WERI-Rb-1 (cell line): ENCODE measurements around the gene TMEM138.
A peak's percentile ranks its signal among the peaks of the same experiment; 100 is the strongest.

Experiments
- DNase-seq: peaks from one replicate; pipeline ENCODE4 v3.0.0-alpha.2; 2020
- H3K27ac ChIP-seq: fragments of 250-450 bp; sonication (Bioruptor Pico); 2 replicates; pipeline ENCODE4 v1.5.1; 2020; ENCODE audit warnings: mild to moderate bottlenecking, moderate library complexity
- H3K27me3 ChIP-seq: fragments of 250-450 bp; sonication (Bioruptor Pico); 2 replicates; pipeline ENCODE4 v1.5.1; 2021; ENCODE audit warnings: mild to moderate bottlenecking, low read depth, moderate library complexity; ENCODE audit not compliant: insufficient read depth, severe bottlenecking
- H3K36me3 ChIP-seq: fragments of 250-450 bp; sonication (Bioruptor Pico); 2 replicates; pipeline ENCODE4 v1.5.1; 2020; ENCODE audit warnings: mild to moderate bottlenecking, moderate library complexity
- H3K4me3 ChIP-seq: 2 replicates; pipeline ENCODE4 v1.5.1; 2011; ENCODE audit warnings: low read depth, mild to moderate bottlenecking, control low read depth, low read length
- H3K9me3 ChIP-seq: fragments of 250-450 bp; sonication (Bioruptor Pico); 2 replicates; pipeline ENCODE4 v1.5.1; 2021; ENCODE audit warnings: mild to moderate bottlenecking, moderate library complexity; ENCODE audit not compliant: severe bottlenecking
- CTCF ChIP-seq: IDR thresholded peaks from 2 replicates; pipeline ENCODE4 v1.5.1; 2011; ENCODE audit warnings: low read depth, mild to moderate bottlenecking, control low read depth, inconsistent platforms, low read length

Gene TMEM138

DNA sequence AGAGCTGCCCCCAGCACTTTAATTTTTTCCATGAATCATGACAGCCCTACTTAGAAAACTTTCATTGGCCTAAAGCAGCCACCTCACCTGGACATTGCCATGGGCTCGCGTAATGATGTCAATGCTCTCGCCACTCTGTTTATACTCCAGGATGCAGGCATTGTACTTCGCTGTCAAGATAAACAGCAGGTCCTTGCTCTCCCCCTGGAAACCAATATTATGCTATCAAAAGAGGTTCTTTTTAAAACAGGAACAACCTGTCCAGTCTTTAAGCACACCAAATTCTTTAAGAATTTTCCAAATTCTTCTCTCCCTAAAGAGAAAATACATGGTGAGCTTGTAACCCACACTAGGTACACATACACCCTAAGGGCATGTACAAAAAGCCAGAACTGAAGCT, 32.3 kb upstream of the TMEM138 start:
- Histone ChIP-seq H3K27me3 (no peaks in the 10 kb centered on the region), H3K27ac (peak overlapping the region; percentile 61), H3K4me3 (no peak overlapping the region), H3K9me3 (no peaks in the 10 kb centered on the region), H3K36me3 (peaks cover 69% of the 10 kb centered on the region)
- no peak for DNase-seq
- no peak for TF ChIP-seq CTCF

DNA sequence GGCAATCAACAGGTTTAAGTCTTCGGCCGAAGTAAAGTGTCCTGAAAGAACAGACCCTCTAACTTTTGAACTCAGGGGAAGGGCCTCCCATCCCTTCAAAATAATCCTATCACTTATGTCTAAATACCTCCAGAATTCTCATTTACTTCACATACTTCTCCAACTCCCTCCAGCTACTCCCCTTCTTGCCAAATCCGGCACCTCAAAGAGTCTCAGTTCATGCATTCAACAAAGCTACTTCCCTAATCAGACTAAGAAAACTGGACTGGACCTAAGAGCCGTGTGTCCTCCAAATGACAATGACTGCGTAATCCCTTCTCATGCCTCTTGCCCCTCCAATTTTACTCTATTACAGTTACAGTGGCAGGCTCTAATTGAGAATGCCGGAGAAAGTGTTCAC, 30.5 kb upstream of the TMEM138 start:
- Histone ChIP-seq H3K36me3 (peaks cover 51% of the 10 kb centered on the region), H3K9me3 (no peaks in the 10 kb centered on the region), H3K27ac (no peak overlapping the region), H3K27me3 (no peaks in the 10 kb centered on the region), H3K4me3 (peak overlapping the region; percentile 98)
- no peak for DNase-seq
- TF ChIP-seq CTCF = no peak

DNA sequence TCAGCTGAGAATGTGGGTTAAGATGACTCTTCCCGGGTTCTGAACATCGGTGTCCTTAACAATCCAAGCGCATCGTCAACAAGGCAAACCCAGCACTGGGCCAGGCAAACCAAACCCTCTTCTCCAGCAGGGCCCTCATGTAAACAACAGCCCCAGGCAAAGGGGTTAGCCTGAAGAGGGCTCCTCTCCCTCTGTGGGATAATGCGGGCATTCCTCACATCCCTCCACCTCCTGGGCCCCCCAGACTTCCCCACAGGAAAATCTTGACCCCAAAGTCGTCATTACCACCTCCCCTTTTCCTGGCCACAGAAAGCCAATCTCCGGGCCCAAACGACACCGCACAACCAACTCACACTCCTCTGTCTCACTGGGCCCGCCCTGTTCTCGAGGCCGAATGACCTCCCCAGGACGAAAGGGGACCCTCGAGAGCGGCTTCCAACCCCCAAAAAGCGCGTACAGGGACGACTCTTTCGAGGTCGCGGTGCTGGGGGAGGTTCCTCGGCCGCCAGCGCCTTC, 29.8 kb upstream of the TMEM138 start:
- H3K4me3 ChIP-seq = peak overlapping the region; percentile 98
- TF ChIP-seq CTCF = no peak
- peak overlapping the region; percentile 92 for H3K27ac ChIP-seq
- H3K9me3 ChIP-seq = no peaks in the 10 kb centered on the region
- peaks cover 44% of the 10 kb centered on the region for H3K36me3 ChIP-seq
- H3K27me3 ChIP-seq = no peaks in the 10 kb centered on the region
- DNase-seq = no peak

DNA sequence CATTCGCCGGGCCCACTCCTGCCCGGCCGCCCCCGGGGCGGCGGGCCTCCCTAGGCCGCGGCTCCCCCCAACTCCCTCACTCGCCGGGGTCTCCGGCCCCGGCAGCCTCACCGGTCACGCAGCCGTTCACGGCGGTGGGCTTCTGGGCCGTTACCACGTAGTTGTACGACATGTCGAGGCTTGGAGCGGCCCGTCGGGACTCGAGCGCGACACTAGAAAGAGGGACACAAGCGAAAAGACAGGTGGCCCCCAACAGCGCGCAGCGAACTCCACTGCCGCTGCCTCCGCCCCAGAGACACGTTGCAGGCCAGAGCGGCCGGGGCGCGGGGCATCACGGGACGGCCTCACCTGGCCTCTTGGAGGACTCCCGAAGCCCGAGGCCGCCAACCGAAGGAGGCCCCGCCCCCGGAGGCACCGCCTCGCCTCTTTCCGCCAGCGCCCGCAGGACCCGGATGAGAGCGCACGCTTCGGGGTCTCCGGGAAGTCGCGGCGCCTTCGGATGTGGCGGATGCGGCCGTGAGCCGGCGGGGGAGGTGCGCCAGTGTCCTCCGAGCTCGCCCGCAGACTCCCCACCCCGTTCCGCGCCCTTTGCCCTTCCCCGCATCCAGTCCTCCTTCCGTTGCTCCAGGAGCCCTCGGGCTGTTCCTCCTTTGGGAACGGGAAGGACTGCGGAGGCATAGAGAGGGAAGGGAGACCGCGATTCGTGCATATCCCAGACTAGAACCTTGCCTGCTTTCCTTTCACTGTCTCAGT, 29.2 kb upstream of the TMEM138 start, which contains the start of the genes DDB1 and TKFC:
DDB1 (minus strand) TSS at position 309 of the 753 bp plus-strand sequence; CDS start at position 172, 137 bp downstream.
TKFC (plus strand) TSS at position 432 of the 753 bp plus-strand sequence. CDS start 1,501 bp downstream, outside the sequence.
- peaks cover 38% of the 10 kb centered on the region for H3K36me3 ChIP-seq
- H3K9me3 ChIP-seq = no peaks in the 10 kb centered on the region
- H3K27ac ChIP-seq = peak within 1 kb of the TSS; percentile 92
- DNase-seq = peak; percentile 97
- peak within 1 kb of the TSS; percentile 98 for H3K4me3 ChIP-seq
- TF ChIP-seq CTCF = no peak
- H3K27me3 ChIP-seq = no peaks in the 10 kb centered on the region

DNA sequence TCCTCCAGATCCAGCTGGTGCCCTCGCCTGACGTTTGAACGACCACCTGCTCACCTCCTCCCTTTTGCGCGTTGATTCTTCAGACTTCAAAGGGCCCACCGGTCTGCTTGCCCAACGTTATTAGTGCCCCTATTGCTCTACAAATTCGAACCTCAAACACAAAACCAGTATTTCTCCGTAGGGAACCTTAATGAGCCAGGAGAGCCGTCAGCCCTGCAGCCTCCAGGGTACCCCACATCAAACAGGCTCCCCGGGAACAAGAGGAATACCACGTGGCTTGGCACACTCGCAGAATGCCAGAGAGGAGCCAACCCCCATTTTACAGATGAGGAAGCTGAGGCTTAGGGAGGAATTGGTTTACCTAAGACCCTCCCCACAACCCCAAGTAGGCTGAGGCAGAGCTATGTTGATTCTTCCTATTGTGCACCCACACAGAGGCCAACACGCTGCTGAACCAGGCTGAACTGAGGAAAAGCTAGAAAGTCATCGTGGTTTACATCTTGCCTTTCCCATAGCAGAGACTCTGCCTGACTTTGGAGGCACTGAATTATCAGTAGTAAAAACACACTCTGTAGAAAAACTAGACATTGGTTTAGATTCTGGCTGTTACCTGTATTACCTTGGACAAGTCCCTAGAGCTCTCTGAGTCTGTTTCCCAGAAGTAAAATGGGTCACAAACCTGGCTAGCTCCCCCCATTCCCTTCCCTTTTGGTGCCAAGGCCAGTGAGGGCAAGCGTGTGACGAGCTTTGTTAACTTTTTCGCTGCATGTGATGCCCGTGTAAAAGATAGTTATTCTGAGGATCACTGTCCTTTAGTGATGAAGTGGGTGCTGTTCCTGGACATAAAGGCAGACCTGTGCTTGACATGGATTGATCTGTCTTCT, 28.4 kb upstream of the TMEM138 start:
- H3K27me3 ChIP-seq = no peaks in the 10 kb centered on the region
- peak overlapping the region; percentile 92 for H3K27ac ChIP-seq
- no peak for DNase-seq
- H3K4me3 ChIP-seq = peak overlapping the region; percentile 98
- TF ChIP-seq CTCF = no peak
- H3K9me3 ChIP-seq = no peaks in the 10 kb centered on the region
- peaks cover 30% of the 10 kb centered on the region for H3K36me3 ChIP-seq
